B cell (primary cell): ENCODE data around the gene TMEM30A. TPM values are rescaled to one million over a fixed set of nuclear protein-coding genes. Genes with fewer than 3 reads are reported as not detected.

Experiments
- ATAC-seq: fragments of 200-7000 bp; cut with Tn5 transposase; one replicate; pipeline ENCODE4 v1.10.0; 2021; ENCODE audit warnings: low read depth, mild to moderate bottlenecking, moderate number of reproducible peaks, moderate library complexity
- CTCF ChIA-PET: fragments of 350-600 bp; sonication (Branson Sonifier 250); formaldehyde crosslinking; loops from one replicate; lab custom pipeline; 2021; ENCODE audit warnings: antibody characterized with exemption, inconsistent platforms; lab: Charles Lee
- POLR2A ChIA-PET: fragments of 350-600 bp; sonication (Branson Sonifier 250); formaldehyde crosslinking; loops from one replicate; lab custom pipeline; 2021; ENCODE audit warnings: antibody characterized with exemption; lab: Charles Lee
- DNase-seq: peaks from one replicate; pipeline ENCODE4 v3.0.0; 2013
- H2AFZ ChIP-seq: 2 replicates; pipeline ENCODE4 v1.6.1; 2012; ENCODE audit warnings: mild to moderate bottlenecking, low read depth, low read length; ENCODE audit not compliant: insufficient read depth, poor library complexity, severe bottlenecking
- H3K27ac ChIP-seq, 2 donors: 1 replicate in 1 of 2; 2 replicates in 1 of 2; pipeline ENCODE4 v1.5.1; 2012 to 2013; ENCODE audit warnings: low read length in 2 of 2, mild to moderate bottlenecking in 2 of 2, moderate library complexity in 1 of 2
- H3K27me3 ChIP-seq, 4 experiments: fragments of 200-600 bp in 1 of 4; sonication (generic) in 1 of 4; replicated peaks in 1 of 4; 1 replicate in 2 of 4; 2 replicates in 2 of 4; pipeline versions ENCODE4 v1.6.1 to v1.7.0; 2013 to 2016; ENCODE audit warnings: low read length in 3 of 4, mild to moderate bottlenecking in 2 of 4, mixed read lengths in 1 of 4, moderate library complexity in 1 of 4; ENCODE audit not compliant: insufficient read depth in 4 of 4, control insufficient read depth in 3 of 4; ENCODE audit errors: control extremely low read depth in 1 of 4
- H3K36me3 ChIP-seq, 2 experiments: replicated peaks in 1 of 2; 1 replicate in 1 of 2; 2 replicates in 1 of 2; pipeline versions ENCODE4 v1.6.1 to v1.7.1; 2013; ENCODE audit warnings: low read length in 1 of 2; ENCODE audit not compliant: insufficient read depth in 2 of 2, control insufficient read depth in 1 of 2; ENCODE audit errors: control extremely low read depth in 1 of 2, extremely low read depth in 1 of 2
- H3K4me1 ChIP-seq, 2 donors: fragments of 200-600 bp in 1 of 2; sonication (generic) in 1 of 2; 1 replicate in 1 of 2; 2 replicates in 1 of 2; pipeline versions ENCODE4 v1.5.1 to v1.6.1; 2013 to 2017; ENCODE audit warnings: low read length in 2 of 2; ENCODE audit not compliant: control insufficient read depth in 2 of 2, insufficient read depth in 2 of 2
- H3K4me2 ChIP-seq: replicated peaks from 2 replicates; pipeline ENCODE3; 2012; ENCODE audit warnings: mild to moderate bottlenecking, low read depth, low read length; ENCODE audit not compliant: poor library complexity, severe bottlenecking
- H3K4me3 ChIP-seq, 5 experiments: fragments of 200-600 bp in 1 of 5; sonication (generic) in 1 of 5; 1 replicate in 3 of 5; 2 replicates in 2 of 5; pipeline versions ENCODE4 v1.5.1 to v1.7.0; 2011 to 2016; ENCODE audit warnings: low read length in 4 of 5, mild to moderate bottlenecking in 4 of 5, low read depth in 2 of 5, control low read depth in 1 of 5, moderate library complexity in 1 of 5; ENCODE audit not compliant: insufficient read depth in 1 of 5; ENCODE audit errors: control extremely low read depth in 1 of 5, extremely low read depth in 1 of 5
- H3K79me2 ChIP-seq: fragments of 200-600 bp; sonication (generic); one replicate; pipeline ENCODE4 v1.6.0; 2016; ENCODE audit warnings: low read length; ENCODE audit not compliant: control insufficient read depth, insufficient read depth
- H3K9ac ChIP-seq: fragments of 200-600 bp; sonication (generic); 2 replicates; pipeline ENCODE4 v1.6.1; 2017; ENCODE audit warnings: mild to moderate bottlenecking, low read length, moderate library complexity
- H3K9me3 ChIP-seq, 3 donors: one replicate each; pipeline versions ENCODE4 v1.6.1 to v1.7.1; 2013; ENCODE audit warnings: low read length in 2 of 3; ENCODE audit not compliant: control insufficient read depth in 2 of 3, insufficient read depth in 1 of 3; ENCODE audit errors: control extremely low read depth in 1 of 3
- H4K20me1 ChIP-seq: 2 replicates; pipeline ENCODE4 v1.6.0; 2012; ENCODE audit warnings: mild to moderate bottlenecking, low read length; ENCODE audit not compliant: insufficient read depth, control insufficient read depth, poor library complexity, severe bottlenecking
- H3K27ac Mint-ChIP-seq: one replicate; pipeline ENCODE4 v1.8.0; 2021; ENCODE audit warnings: mixed read lengths
- H3K27me3 Mint-ChIP-seq: one replicate; pipeline ENCODE4 v1.8.0; 2021; ENCODE audit warnings: mixed read lengths
- H3K4me1 Mint-ChIP-seq: one replicate; pipeline ENCODE4 v1.8.0; 2021; ENCODE audit warnings: mixed read lengths
- H3K4me3 Mint-ChIP-seq: one replicate; pipeline ENCODE4 v1.8.0; 2021; ENCODE audit warnings: mixed read lengths
- H3K9me3 Mint-ChIP-seq: one replicate; pipeline ENCODE4 v1.8.0; 2022; ENCODE audit warnings: mixed read lengths; ENCODE audit not compliant: insufficient read depth
- CTCF ChIP-seq: fragments of 200-600 bp; IDR thresholded peaks from one replicate; pipeline ENCODE4 v1.8.0; 2022; ENCODE audit warnings: antibody characterized with exemption, mild to moderate bottlenecking
- EZH2 ChIP-seq: IDR thresholded peaks from 2 replicates; pipeline ENCODE4 v1.6.1; 2012; ENCODE audit warnings: borderline replicate concordance, low read depth, mild to moderate bottlenecking, moderate library complexity, low read length; ENCODE audit not compliant: insufficient read depth, poor library complexity, severe bottlenecking
- WGBS: methylation state at CpG from one replicate; pipeline ENCODE4 v1.1.5; 2013; ENCODE audit warnings: missing lambda C conversion rate; ENCODE audit not compliant: insufficient coverage; 5-methylcytosine and 5-hydroxymethylcytosine counted together
- intact Hi-C: fragments of 100-400 bp; cut with micrococcal nuclease; formaldehyde crosslinking; loops from one replicate; pipeline ENCODE4 v1.10.0; 2022
- polyA plus RNA-seq: library from polyadenylated mRNA; depleted of rRNA; stranded (reverse); fragments of >200 nt; gene quantifications from 2 replicates; pipeline ENCODE4 v1.2.3, GENCODE V29; 2012
- total RNA-seq, 2 donors: library from RNA; stranded (reverse); fragments of 120-200 nt in 1 of 2; gene quantifications; 1 replicate in 1 of 2; 2 replicates in 1 of 2; pipeline versions ENCODE4 v1.2.3 to v1.2.4, GENCODE V29; 2013 to 2022

TMEM30A gene
- total and polyA plus RNA-seq, 2 donors (not counting 1 experiment from before 2014, with no cell fraction given) = 4.7 to 53.9 TPM

GRCh38 chr6:75327807-75328206, 43.2 kb upstream of the TMEM30A start:
- Histone ChIP-seq H3K4me3 (no peak overlapping the region), H3K9ac (no peak overlapping the region), H3K27me3 (peaks cover 0 to 3% (median 1%) of the 10 kb centered on the region in 4 experiments), H3K9me3 (no peaks in the 10 kb centered on the region), H4K20me1 (no peaks in the 10 kb centered on the region), H3K4me1 (no peaks in the 10 kb centered on the region), H3K4me2 (no peak overlapping the region), H3K79me2 (no peaks in the 10 kb centered on the region), H3K27ac (no peak overlapping the region), H3K36me3 (no peaks in the 10 kb centered on the region), H2AFZ (no peak overlapping the region)
- no CpG with 5 or more reads among the region's 1 CpG for WGBS
- H3K9me3 Mint-ChIP-seq = no peaks in the 10 kb centered on the region
- DNase-seq (no peak), ATAC-seq (no peak)
- no peak overlapping the region for H3K4me3 Mint-ChIP-seq
- H3K27ac Mint-ChIP-seq = no peak overlapping the region
- CTCF ChIA-PET = interaction anchor here (0.6 kb wide), 1 partner anchor 118 kb away, joined by 3 read pairs; no protein-coding TSS in a partner anchor
- H3K27me3 Mint-ChIP-seq = peaks cover 28% of the 10 kb centered on the region
- POLR2A ChIA-PET = no interaction called here
- H3K4me1 Mint-ChIP-seq = no peaks in the 10 kb centered on the region
- intact Hi-C loops = no loop called here
- TF ChIP-seq EZH2 (no peak), CTCF (no peak)

GRCh38 chr6:75326557-75327258, 42.1 kb upstream of the TMEM30A start:
- Histone ChIP-seq H3K9ac (no peak overlapping the region), H3K27me3 (peaks cover 0 to 4% (median 2%) of the 10 kb centered on the region in 4 experiments), H3K9me3 (no peaks in the 10 kb centered on the region), H3K4me2 (no peak overlapping the region), H3K4me3 (no peak overlapping the region), H3K36me3 (no peaks in the 10 kb centered on the region), H3K4me1 (no peaks in the 10 kb centered on the region), H3K79me2 (no peaks in the 10 kb centered on the region), H2AFZ (no peak overlapping the region), H4K20me1 (no peaks in the 10 kb centered on the region), H3K27ac (no peak overlapping the region)
- ATAC-seq (no peak), DNase-seq (no peak)
- no peaks in the 10 kb centered on the region for H3K4me1 Mint-ChIP-seq
- no peak overlapping the region for H3K27ac Mint-ChIP-seq
- 74% methylated on average over 2 of the region's 2 CpGs for WGBS
- no peak overlapping the region for H3K4me3 Mint-ChIP-seq
- no peak for TF ChIP-seq EZH2
- no peak for TF ChIP-seq CTCF
- H3K9me3 Mint-ChIP-seq = no peaks in the 10 kb centered on the region
- ChIA-PET POLR2A (no interaction called here), CTCF (no interaction called here)
- intact Hi-C loops = no loop called here
- H3K27me3 Mint-ChIP-seq = peaks cover 20% of the 10 kb centered on the region
